Ovary (tissue), 9 donors: ENCODE measurements around the gene SAC3D1. TPM values are rescaled to one million over a fixed set of nuclear protein-coding genes. Genes with fewer than 3 reads are reported as not detected.
"Not testable (repeated sequence)": the region's sequence is repeated elsewhere in the genome, so short reads cannot be mapped to it uniquely, and the experiment has no call there.

Experiments used
- DNase-seq, 5 donors: peaks; one replicate each; pipeline ENCODE4 v3.0.0-alpha.2; 2019 to 2020
- H3K27ac ChIP-seq, 2 donors: fragments of 200-600 bp; one replicate each; pipeline versions ENCODE4 v1.5.1 to v1.8.0; 2019 to 2022
- H3K27me3 ChIP-seq: fragments of 200-600 bp; one replicate; pipeline ENCODE4 v1.8.0; 2022
- H3K36me3 ChIP-seq: fragments of 200-600 bp; sonication (generic); one replicate; pipeline ENCODE4 v1.5.1; 2019
- H3K4me1 ChIP-seq: one replicate; pipeline ENCODE4 v1.8.1; 2013; ENCODE audit warnings: mild to moderate bottlenecking, moderate library complexity; ENCODE audit not compliant: insufficient read depth
- H3K4me3 ChIP-seq: fragments of 200-600 bp; sonication (generic); one replicate; pipeline ENCODE4 v1.5.1; 2017
- H3K9me3 ChIP-seq, 2 donors: fragments of 200-600 bp in 1 of 2; sonication (generic) in 1 of 2; one replicate each; pipeline versions ENCODE4 v1.5.1 to v1.8.1; 2013 to 2019; ENCODE audit warnings: mild to moderate bottlenecking in 1 of 2, moderate library complexity in 1 of 2
- EP300 ChIP-seq: sonication (generic); formaldehyde crosslinking; IDR thresholded peaks from one replicate; pipeline ENCODE4 v1.6.1; 2017; ENCODE audit warnings: antibody characterized with exemption
- POLR2A ChIP-seq: fragments of 450-650 bp; IDR thresholded peaks from one replicate; pipeline ENCODE4 v1.6.1; 2017; ENCODE audit warnings: antibody characterized with exemption, mild to moderate bottlenecking, moderate library complexity
- WGBS, 3 donors: extraction: QIAGEN DNeasy Blood & Tissue Kit in 1 of 3; methylation state at CpG; one replicate each; pipeline versions ENCODE4 v1.1.5 to v1.1.7; 2013 to 2017; 5-methylcytosine and 5-hydroxymethylcytosine counted together
- intact Hi-C, 4 donors: fragments of 100-400 bp; cut with DNase I; formaldehyde crosslinking; loops; one replicate each; pipeline versions ENCODE4 v1.11.0 to v1.15.1; 2022 to 2023
- polyA plus RNA-seq, 2 donors: library from polyadenylated mRNA; stranded (reverse); fragments of 200-250 nt in 1 of 2; fragments of 350-450 nt in 1 of 2; fragmentation: Illumina TruSeq in 1 of 2; extraction: RNeasy Lipid Tissue Mini Kit (QIAGEN cat#74804) in 1 of 2; gene quantifications; one replicate each; pipeline ENCODE4 v1.2.3, GENCODE V29; 2013 to 2014
- total RNA-seq, 7 donors: library from RNA; depleted of rRNA in 2 of 7; stranded (reverse); fragments of >200 nt in 2 of 7; fragmentation: NEBNext Ultra II Directional in 3 of 7; extraction: Animal tissue kit (Norgen Biotek cat#: 25700) in 3 of 7; gene quantifications; one replicate each; pipeline versions ENCODE4 v1.1.0 to v1.2.4, GENCODE V29; 2016 to 2023
- TF ChIP-seq, protein P1 (sequence below), 3 donors: fragments of 450-650 bp in 2 of 3; fragments of 200-600 bp in 1 of 3; IDR thresholded peaks; one replicate each; pipeline versions ENCODE4 v1.5.1 to v1.8.0; 2016 to 2022; ENCODE audit warnings: antibody characterized with exemption in 3 of 3, mild to moderate bottlenecking in 1 of 3
- donor health status: DM: no; HTN: no; CAD: no; lungs with moderate emphysema.
- donor health status: DM: no; HTN: no; CAD: no.
- donor health status: Bipolar disorder and iron deficiency.
- donor health status: DM: yes; HTN: yes; CAD: no.
- donor health status: DM: no; HTN: no; CAD: no.
- donor health status: DM: yes; HTN: yes; CAD: no.

Gene SAC3D1
- total and polyA plus RNA-seq, 9 donors, result 1.1 to 11.6 (median 7.7) TPM

DNA sequence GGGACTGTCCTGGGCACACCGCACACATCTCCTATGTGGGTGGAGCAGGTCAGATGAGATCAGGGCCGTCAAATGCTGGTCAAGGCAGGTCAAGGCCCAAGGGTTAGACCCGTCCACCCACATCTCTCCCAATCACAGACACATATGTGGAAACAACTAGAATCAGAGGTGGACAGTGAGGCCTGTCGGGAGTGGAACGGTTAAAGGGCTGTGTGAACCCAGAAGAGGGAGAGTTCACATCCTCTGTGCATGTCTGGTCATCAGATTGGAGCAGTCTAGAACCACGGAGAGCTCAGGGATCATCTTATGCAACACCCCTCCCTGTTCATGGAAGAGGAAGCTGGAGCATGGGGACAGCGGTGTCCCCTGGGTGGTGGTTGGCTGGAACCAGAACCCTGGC, 21.2 kb upstream of the SAC3D1 start:
- WGBS, 3 donors, result 77 to 81% (median 80%) methylated on average over 7 of the region's 7 CpGs
- no peak overlapping the region for H3K27ac ChIP-seq
- DNase-seq, result no peak
- H3K4me1 ChIP-seq, result peaks cover 1% of the 10 kb centered on the region
- H3K4me3 ChIP-seq, result no peak overlapping the region
- H3K36me3 ChIP-seq, result no peaks in the 10 kb centered on the region
- no peaks in the 10 kb centered on the region for H3K27me3 ChIP-seq
- intact Hi-C loops, result loop anchor here in 3 of 4 donors (5.0 to 10.0 kb wide), 3 partner anchors 77 to 175 kb away; partner anchors contain the start of genes CDC42BPG (in 3 of the 3), TM7SF2 (in 1 of the 3), VPS51 (in 1 of the 3) and ZNHIT2 (in 1 of the 3)
- TF ChIP-seq, protein P1, sequence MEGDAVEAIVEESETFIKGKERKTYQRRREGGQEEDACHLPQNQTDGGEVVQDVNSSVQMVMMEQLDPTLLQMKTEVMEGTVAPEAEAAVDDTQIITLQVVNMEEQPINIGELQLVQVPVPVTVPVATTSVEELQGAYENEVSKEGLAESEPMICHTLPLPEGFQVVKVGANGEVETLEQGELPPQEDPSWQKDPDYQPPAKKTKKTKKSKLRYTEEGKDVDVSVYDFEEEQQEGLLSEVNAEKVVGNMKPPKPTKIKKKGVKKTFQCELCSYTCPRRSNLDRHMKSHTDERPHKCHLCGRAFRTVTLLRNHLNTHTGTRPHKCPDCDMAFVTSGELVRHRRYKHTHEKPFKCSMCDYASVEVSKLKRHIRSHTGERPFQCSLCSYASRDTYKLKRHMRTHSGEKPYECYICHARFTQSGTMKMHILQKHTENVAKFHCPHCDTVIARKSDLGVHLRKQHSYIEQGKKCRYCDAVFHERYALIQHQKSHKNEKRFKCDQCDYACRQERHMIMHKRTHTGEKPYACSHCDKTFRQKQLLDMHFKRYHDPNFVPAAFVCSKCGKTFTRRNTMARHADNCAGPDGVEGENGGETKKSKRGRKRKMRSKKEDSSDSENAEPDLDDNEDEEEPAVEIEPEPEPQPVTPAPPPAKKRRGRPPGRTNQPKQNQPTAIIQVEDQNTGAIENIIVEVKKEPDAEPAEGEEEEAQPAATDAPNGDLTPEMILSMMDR (IDR thresholded peaks at IDR 0.05), result no peak
- TF ChIP-seq POLR2A (no peak), EP300 (no peak)
- H3K9me3 ChIP-seq, result no peaks in the 10 kb centered on the region

DNA sequence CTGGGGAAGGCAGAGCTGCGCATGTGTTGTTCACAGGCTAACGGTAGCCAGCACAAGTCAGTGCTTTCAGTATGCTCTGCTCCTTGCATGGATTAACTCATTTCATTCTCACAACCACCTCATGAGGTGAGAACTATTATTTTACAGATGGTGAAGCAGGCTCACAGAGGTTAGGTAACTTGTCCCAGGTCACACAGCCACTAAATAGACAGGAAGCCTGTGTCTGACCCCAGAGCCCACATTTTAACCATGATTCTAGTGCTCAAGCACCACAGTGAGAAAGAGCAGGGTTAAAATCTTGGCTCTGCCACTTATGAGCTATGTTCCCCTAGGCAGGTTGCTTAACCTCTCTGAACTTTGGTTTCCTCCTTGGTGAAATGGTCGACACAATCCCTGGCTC, 20.0 kb upstream of the SAC3D1 start:
- TF ChIP-seq POLR2A (no peak), EP300 (no peak)
- TF ChIP-seq, protein P1 (IDR thresholded peaks at IDR 0.05), result no peak
- Histone ChIP-seq H3K27me3 (no peaks in the 10 kb centered on the region), H3K9me3 (no peaks in the 10 kb centered on the region), H3K4me3 (no peak overlapping the region), H3K36me3 (no peaks in the 10 kb centered on the region), H3K4me1 (no peaks in the 10 kb centered on the region), H3K27ac (no peak overlapping the region)
- 75 to 80% (median 76%) methylated on average over 3 of the region's 3 CpGs for WGBS, 3 donors
- intact Hi-C loops, result no loop called here
- no peak for DNase-seq

DNA sequence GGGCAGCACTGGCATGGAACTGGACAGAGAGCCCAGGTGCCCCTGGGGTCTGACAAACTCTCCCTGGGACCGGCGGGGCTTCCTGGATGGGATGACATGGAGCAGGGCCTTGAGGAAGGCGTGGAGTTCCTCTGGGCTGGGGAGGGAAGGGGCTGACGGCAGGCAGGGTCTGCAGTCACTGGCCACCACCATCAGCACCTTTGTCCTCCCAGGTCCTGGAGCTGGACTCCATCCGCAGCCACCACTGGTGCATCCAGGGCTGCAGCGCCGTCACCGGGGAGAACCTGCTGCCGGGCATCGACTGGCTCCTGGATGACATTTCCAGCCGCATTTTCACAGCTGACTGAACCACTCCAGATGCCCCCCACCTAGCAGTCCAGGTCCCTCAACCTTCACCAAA, 19.5 kb upstream of the SAC3D1 start:
- no peaks in the 10 kb centered on the region for H3K36me3 ChIP-seq
- no peaks in the 10 kb centered on the region for H3K4me1 ChIP-seq
- H3K27ac ChIP-seq, result no peak overlapping the region
- no peak overlapping the region for H3K4me3 ChIP-seq
- 90 to 94% (median 92%) methylated on average over 11 of the region's 11 CpGs for WGBS, 3 donors
- intact Hi-C loops, result no loop called here
- H3K27me3 ChIP-seq, result no peaks in the 10 kb centered on the region
- H3K9me3 ChIP-seq, result no peaks in the 10 kb centered on the region
- DNase-seq, result no peak
- TF ChIP-seq, protein P1 (IDR thresholded peaks at IDR 0.05), result no peak
- TF ChIP-seq POLR2A (no peak), EP300 (no peak)

DNA sequence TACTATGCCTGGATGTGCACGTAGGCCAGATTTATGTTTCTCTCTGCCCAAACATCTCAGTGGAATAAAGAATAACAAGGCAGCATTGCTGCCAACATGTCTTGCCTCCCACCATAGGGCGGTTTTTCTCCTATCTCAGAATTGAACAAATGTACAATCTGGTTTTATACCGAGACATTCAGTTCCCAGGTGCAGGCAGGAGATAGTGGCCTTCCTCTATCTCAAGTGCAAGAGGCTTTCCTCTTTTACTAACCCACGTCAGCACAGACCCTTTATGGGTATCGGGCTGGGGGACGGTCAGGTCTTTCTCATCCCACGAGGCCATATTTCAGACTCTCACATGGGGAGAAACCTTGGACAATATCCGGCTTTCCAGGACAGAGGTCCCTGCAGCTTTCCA, 17.5 kb upstream of the SAC3D1 start:
- H3K4me3 ChIP-seq, H3K9me3 ChIP-seq, H3K27me3 ChIP-seq, DNase-seq, H3K4me1 ChIP-seq, H3K36me3 ChIP-seq, H3K27ac ChIP-seq, intact Hi-C loops: not testable (repeated sequence)
- WGBS, 3 donors, result 16 to 21% (median 17%) methylated on average over 8 of the region's 8 CpGs

DNA sequence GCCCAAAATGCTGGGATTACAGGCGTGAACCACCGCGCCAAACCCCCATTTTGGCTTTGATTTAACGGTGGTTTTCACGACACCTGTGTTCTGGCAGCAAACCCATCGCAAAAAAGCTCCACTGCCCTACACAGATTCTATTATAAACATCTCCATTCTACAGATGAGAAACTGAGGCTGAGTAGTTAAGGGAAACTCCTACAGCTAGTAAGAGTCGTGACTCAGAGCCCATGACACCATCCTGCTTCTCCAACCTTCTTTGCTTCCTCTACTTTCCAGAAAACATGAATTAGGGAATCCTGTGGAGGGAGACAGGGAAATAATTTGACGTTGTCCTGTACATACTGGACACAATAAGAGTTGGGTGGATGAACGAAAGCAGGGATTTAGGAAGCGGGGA, 14.2 kb upstream of the SAC3D1 start:
- 49 to 55% (median 55%) methylated on average over 10 of the region's 10 CpGs for WGBS, 3 donors
- Histone ChIP-seq H3K27ac (peak overlapping the region; percentile 56 to 77), H3K27me3 (no peaks in the 10 kb centered on the region), H3K4me1 (peaks cover 2% of the 10 kb centered on the region), H3K4me3 (peak overlapping the region; percentile 77), H3K9me3 (no peaks in the 10 kb centered on the region), H3K36me3 (no peaks in the 10 kb centered on the region)
- DNase-seq, result no peak
- intact Hi-C loops, result loop anchor here in 1 of 4 donors (5.0 kb wide), 1 partner anchor 70 kb away; the partner anchor contains the start of gene VPS51
- TF ChIP-seq, protein P1 (IDR thresholded peaks at IDR 0.05), result no peak
- TF ChIP-seq POLR2A (no peak), EP300 (no peak)
